SK-N-SH treated with all-trans-retinoic acid at 6 μM for 48 hours (cell line): ENCODE measurements around the gene ZNF587.
"Not testable (repeated sequence)": the region's sequence is repeated elsewhere in the genome, so short reads cannot be mapped to it uniquely, and the experiment has no call there.

Source experiments
- ATAC-seq: fragments of 200-7000 bp; cut with Tn5 transposase; 3 replicates; pipeline ENCODE4 v1.9.1; 2020; ENCODE audit warnings: mild to moderate bottlenecking, moderate library complexity
- ARNTL ChIP-seq: fragments of 450-650 bp; formaldehyde crosslinking; IDR thresholded peaks from 2 replicates; pipeline ENCODE4 v1.5.0; 2020; ENCODE audit warnings: low read depth, mild to moderate bottlenecking, moderate library complexity, borderline replicate concordance
- ISL1 ChIP-seq: fragments of 250-450 bp; sonication (Bioruptor Pico); IDR thresholded peaks from 2 replicates; pipeline ENCODE4 v2.1.2; 2022; ENCODE audit warnings: mild to moderate bottlenecking, moderate library complexity
- OSR1 ChIP-seq: fragments of 250-450 bp; sonication (Bioruptor Pico); IDR thresholded peaks from 2 replicates; pipeline ENCODE4 v1.8.0; 2022; ENCODE audit warnings: moderate library complexity, mild to moderate bottlenecking, inconsistent platforms
- PATZ1 ChIP-seq: fragments of 250-450 bp; sonication (Bioruptor Pico); IDR thresholded peaks from 2 replicates; pipeline ENCODE4 v1.8.0; 2020; ENCODE audit warnings: mild to moderate bottlenecking, moderate library complexity, borderline replicate concordance
- PPARA ChIP-seq: fragments of 250-450 bp; sonication (Bioruptor Pico); IDR thresholded peaks from 2 replicates; pipeline ENCODE4 v1.5.0; 2020; ENCODE audit warnings: mild to moderate bottlenecking, borderline replicate concordance
- SNAI2 ChIP-seq: fragments of 250-450 bp; sonication (Bioruptor Pico); IDR thresholded peaks from 2 replicates; pipeline ENCODE4 v1.5.0; 2020; ENCODE audit warnings: mild to moderate bottlenecking, moderate library complexity
- TCF4 ChIP-seq: fragments of 250-450 bp; sonication (Bioruptor Pico); IDR thresholded peaks from 2 replicates; pipeline ENCODE4 v1.8.0; 2021; ENCODE audit warnings: mild to moderate bottlenecking, moderate library complexity, borderline replicate concordance
- ZC3H10 ChIP-seq: fragments of 250-450 bp; sonication (Bioruptor Pico); IDR thresholded peaks from 2 replicates; pipeline ENCODE4 v1.5.1; 2021; ENCODE audit warnings: mild to moderate bottlenecking, moderate library complexity
- ZFP30 ChIP-seq: fragments of 450-650 bp; formaldehyde crosslinking; IDR thresholded peaks from 2 replicates; pipeline ENCODE4 v1.5.0; 2022; ENCODE audit warnings: mild to moderate bottlenecking, moderate library complexity
- ZNF565 ChIP-seq: fragments of 450-650 bp; formaldehyde crosslinking; conservative IDR thresholded peaks from 2 replicates; pipeline ENCODE4 v1.5.0; 2020; ENCODE audit warnings: low read depth, mild to moderate bottlenecking, moderate library complexity
- ZNF70 ChIP-seq: fragments of 450-650 bp; formaldehyde crosslinking; IDR thresholded peaks from 2 replicates; pipeline ENCODE4 v1.5.0; 2020; ENCODE audit warnings: mild to moderate bottlenecking, moderate library complexity
- ZNF8 ChIP-seq: fragments of 450-650 bp; formaldehyde crosslinking; IDR thresholded peaks from 2 replicates; pipeline ENCODE4 v1.5.0; 2020; ENCODE audit warnings: mild to moderate bottlenecking, moderate library complexity
- TF ChIP-seq, protein P1 (sequence below): fragments of 250-450 bp; sonication (Bioruptor Pico); IDR thresholded peaks from 2 replicates; pipeline ENCODE4 v1.5.1; 2021; ENCODE audit warnings: mild to moderate bottlenecking, moderate library complexity
- TF ChIP-seq, protein P2 (sequence below): fragments of 250-450 bp; sonication (Bioruptor Pico); IDR thresholded peaks from 2 replicates; pipeline ENCODE4 v1.5.1; 2020; ENCODE audit warnings: low read depth, mild to moderate bottlenecking, moderate library complexity

The ZNF587 gene

DNA sequence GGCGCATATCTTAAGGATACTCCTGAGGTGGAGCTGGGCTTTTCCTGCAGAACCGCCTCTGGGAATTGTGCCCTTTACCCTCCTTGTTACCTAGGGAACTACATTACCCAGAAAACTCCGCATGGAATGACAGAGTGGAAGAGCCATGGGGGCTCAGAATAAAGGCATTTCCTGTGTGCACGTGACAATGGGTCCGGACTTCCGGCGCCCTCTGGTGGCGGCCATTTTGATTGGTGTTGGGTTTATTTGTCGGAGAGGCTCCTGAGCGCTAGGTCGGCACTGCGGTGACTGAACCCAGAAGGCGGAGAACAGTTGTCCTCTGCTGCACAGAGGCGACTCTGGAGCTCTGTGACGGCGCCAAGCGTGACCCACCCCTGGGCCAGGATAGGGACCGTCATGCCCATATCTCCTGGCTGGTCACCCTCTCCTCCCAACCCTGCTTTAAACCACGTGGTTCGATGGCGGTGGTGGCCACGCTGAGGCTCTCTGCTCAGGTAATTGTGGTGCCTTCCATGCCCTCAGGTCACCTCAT, 19.5 kb upstream of the ZNF587 start, which contains the start of gene ZNF587B (continued):
- TF ChIP-seq, protein P1, sequence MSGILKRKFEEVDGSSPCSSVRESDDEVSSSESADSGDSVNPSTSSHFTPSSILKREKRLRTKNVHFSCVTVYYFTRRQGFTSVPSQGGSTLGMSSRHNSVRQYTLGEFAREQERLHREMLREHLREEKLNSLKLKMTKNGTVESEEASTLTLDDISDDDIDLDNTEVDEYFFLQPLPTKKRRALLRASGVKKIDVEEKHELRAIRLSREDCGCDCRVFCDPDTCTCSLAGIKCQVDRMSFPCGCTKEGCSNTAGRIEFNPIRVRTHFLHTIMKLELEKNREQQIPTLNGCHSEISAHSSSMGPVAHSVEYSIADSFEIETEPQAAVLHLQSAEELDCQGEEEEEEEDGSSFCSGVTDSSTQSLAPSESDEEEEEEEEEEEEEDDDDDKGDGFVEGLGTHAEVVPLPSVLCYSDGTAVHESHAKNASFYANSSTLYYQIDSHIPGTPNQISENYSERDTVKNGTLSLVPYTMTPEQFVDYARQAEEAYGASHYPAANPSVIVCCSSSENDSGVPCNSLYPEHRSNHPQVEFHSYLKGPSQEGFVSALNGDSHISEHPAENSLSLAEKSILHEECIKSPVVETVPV (CRISPR knock-in tag): no peak
- TF ChIP-seq, protein P2, sequence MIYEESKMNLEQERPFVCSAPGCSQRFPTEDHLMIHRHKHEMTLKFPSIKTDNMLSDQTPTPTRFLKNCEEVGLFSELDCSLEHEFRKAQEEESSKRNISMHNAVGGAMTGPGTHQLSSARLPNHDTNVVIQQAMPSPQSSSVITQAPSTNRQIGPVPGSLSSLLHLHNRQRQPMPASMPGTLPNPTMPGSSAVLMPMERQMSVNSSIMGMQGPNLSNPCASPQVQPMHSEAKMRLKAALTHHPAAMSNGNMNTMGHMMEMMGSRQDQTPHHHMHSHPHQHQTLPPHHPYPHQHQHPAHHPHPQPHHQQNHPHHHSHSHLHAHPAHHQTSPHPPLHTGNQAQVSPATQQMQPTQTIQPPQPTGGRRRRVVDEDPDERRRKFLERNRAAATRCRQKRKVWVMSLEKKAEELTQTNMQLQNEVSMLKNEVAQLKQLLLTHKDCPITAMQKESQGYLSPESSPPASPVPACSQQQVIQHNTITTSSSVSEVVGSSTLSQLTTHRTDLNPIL (CRISPR knock-in tag): no peak
- TF ChIP-seq ISL1 (no peak), SNAI2 (CRISPR knock-in tag) (no peak), ZNF70 (CRISPR knock-in tag) (no peak), TCF4 (CRISPR knock-in tag) (no peak)
- TF ChIP-seq, all 23 proteins: peak for 0

DNA sequence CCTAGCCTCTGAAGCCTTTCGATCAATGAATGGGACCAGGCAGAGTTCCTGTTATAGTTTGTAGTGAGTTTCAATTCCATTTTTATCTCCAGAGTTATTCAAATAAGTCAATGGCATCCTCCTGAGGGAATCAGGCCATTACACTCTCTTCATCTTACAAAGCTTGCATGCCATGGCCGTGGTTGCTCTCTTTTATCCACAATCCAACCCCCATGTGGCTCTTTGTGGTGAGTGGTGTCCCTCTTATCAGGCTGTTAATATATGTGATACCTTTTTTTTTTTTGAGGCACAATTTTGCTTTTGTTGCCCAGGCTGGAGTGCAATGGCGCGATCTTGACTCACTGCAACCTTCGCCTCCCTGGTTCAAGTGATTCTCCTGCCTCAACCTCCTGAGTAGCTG, 12.7 kb upstream of the ZNF587 start:
- ATAC-seq: not testable (repeated sequence)

DNA sequence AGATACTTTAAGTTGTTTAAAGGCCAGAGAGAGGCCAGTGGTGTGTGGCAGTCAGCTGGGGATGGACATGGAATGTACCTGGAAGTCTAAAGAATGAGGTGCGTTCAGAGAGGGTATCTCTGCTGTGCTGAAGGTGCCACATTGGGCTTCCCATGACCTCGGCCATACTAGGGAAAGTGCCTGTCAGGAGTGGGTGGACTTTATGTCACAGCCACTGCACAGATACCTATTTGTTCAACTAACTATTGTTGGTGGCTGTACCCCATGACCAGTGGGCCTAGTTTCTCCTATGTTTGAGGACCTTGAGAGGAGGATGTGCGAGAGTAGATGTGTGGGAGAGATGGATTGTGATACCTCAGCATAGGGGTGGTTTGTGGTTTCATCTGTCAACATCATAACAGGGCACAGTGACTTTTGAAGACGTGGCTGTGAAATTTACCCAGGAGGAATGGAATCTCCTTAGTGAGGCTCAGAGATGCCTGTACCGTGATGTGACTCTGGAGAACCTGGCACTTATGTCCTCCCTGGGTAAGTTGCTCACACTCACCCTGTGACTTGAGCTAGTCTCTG, 11.0 kb upstream of the ZNF587 start:
- ATAC-seq: not testable (repeated sequence)

DNA sequence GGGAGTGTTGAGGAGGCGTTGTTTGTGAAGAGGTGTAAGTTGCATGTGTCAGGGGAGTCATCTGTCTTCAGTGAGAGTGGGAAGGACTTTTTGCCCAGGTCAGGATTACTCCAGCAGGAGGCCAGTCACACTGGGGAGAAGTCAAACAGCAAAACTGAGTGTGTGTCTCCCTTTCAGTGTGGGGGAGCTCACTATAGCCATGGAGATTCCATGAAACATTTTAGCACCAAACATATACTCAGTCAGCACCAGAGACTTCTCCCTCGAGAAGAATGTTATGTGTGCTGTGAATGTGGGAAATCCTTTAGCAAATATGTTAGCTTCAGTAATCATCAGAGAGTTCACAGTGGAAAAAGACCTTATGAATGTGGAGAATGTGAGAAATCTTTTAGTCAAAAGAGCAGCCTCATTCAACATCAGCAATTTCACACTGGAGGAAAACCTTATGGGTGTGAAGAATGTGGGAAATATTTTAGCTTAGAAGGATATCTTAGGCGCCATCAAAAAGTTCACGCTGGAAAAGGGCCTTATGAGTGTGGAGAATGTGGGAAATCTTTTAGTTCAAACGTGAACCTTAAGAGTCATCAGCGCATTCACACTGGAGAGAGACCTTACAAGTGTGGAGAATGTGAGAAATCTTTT, 8.4 kb upstream of the ZNF587 start:
- ATAC-seq: no peak
- TF ChIP-seq ISL1 (no peak), ARNTL (no peak), ZC3H10 (CRISPR knock-in tag) (no peak), OSR1 (no peak), ZNF565 (no peak)
- TF ChIP-seq, all 23 proteins: peak for 0

DNA sequence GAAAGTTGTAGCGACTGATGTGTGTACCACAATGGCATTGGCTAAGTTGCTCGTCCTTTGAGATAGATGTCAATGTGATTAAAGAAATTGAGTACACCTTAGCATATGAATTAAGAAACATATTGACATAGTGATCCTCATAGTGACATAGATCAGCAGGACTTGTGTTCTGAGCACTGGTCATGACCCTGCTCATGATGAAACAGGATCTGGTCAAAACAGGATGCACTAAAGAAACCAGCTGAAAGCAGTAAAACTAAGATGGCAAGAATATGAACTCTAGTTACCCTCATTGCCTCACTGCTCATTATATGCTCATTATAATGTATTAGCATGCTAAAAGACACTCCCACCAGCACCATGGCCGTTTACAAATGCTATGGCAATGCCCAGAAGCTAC, 2.5 kb upstream of the ZNF587 start:
- ATAC-seq: not testable (repeated sequence)

DNA sequence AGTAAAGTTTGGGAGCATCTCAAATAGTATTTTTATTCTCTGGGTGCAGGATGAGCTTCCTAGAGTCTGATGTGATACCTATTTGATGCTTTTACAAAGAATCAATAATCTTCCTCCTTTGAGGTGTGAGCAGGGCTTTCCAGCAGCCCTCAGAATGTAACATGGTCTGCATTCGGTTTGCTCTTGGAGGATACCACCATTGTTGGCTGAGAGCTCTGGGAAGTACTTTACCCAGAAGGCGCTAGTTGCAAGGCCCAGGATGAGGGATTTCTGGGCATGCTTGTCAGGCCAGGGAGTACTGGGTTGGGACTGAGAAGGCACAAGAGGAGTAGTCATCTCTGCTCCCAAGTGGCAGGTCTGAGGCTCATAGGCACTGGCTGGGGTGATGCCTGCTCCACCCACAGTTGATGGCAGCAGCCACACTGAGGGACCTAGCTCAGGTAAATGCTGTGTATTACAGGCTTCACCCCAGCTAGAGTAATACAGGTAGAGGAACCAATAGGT, 445 bp upstream of the ZNF587 start:
- peak; percentile 38 for ATAC-seq

- peak; percentile 36 for ATAC-seq
- TF ChIP-seq PPARA (no peak), PATZ1 (no peak), ZNF8 (CRISPR knock-in tag) (no peak), ZFP30 (CRISPR knock-in tag) (no peak)
These were observed 926 bp downstream of the ZNF587 start for GRCh38 chr19:57850553-57851017.

DNA sequence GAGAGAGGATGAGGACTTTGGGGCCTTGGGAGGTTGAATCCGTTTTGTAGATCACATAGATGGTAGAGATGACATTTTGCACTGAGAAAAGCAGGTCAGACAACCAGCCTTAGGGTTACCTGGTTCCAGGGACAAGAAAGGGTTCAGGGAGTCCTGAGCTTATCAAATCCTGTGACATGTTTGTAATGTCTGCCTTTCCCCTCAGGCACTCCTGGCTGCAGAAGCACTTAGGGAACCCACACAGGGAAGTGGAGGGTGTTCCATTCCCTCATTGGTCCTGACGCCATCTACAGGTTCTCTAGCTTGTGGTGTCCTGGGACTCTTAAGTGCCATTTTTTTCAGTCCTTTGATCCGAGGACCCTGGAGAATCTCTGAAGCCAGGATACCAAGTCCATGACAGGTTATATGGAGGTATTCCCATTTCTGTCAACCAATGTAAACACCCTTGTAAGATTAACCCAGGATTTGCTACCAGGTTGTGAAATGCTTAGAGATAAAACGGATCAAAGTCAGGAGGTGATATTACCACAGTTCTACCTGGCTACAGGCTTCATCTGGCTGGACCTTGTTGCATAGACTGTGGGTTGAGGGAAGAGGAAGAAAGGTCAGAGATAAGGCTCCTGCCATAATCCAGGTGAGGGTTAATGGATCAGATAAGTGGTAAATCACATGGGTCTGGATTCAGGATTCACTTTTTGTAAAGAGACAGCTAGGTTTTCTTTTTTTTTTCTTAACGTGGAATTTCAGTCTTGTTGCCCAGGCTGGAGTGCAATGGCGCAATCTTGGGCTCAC, 2.3 kb downstream of the ZNF587 start:
- not testable (repeated sequence) for ATAC-seq

DNA sequence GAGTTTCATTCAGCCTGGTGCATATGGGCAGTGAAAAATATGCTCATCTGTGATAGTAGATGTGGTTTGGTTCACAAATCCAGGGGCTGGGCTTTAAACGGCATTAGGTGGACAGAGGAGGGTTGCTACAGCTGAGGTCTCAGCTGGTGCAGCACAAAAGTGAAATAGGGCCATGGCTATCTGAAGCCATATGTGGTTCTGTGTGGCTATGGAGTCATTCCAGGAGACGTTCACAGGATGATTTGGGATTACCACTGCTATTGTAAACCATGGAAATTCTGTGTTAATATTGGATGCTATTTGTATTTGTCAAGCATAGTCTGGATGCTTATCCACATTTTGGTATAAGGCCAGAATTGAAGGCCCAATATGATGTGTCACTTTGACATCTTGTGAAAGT, 4.5 kb downstream of the ZNF587 start:
- ATAC-seq: not testable (repeated sequence)

DNA sequence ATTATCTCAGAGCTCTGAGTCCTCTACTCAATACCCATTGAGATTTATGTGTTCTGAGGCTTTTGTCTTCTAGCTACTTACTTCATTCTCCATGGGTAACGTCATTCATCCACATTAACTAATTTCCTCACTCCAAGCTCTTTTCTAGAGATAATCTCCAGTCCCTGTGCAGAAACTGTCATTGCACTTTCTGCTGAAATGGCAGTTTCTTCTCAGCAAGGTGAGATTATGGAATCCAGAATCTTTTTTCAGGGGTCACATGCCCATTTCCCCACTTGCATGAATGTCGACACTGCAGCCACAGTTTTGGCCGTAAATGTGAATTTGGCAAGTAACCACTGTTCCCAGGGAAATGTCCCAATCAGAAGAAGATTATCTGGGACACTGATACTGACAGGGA, 12.7 kb downstream of the ZNF587 start:
- ATAC-seq: not testable (repeated sequence)
